GM12892 (cell line): ENCODE results near the gene ADAMTSL1.

Experiments
- POLR2A ChIP-seq: IDR thresholded peaks from 2 replicates; pipeline ENCODE4 v1.6.1; 2011; ENCODE audit warnings: low read depth, low read length, control low read depth
- POLR2AphosphoS5 ChIP-seq: IDR thresholded peaks from 2 replicates; pipeline ENCODE4 v1.6.1; 2011; ENCODE audit warnings: low read depth, low read length, control low read depth
- TAF1 ChIP-seq: IDR thresholded peaks from 2 replicates; pipeline ENCODE4 v1.6.1; 2011; ENCODE audit warnings: low read depth, mild to moderate bottlenecking, control low read depth, low read length, borderline replicate concordance

DNA sequence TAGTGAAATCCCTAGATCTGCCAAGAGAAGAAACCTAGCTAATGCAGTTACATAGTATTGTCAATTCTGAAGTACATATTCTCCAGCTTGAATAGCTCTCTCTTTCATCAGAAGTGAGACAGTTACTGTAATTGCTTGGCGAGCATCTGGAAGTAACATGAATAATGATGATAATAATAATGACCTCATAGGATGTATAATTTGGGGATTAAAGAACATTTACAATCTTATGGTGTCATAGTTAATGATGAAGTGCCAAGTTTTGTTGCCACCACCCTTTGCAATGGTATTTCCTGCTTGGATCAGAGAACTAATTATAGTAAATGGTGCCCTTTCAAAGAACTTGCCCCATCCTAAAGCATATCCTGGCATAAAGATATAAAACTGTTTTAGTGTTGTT is 201.4 kb downstream of the ADAMTSL1 start:
- TF ChIP-seq POLR2A (no peak), POLR2AphosphoS5 (no peak), TAF1 (no peak)
